AG04450 (cell line): ENCODE results near the gene GFPT1. TPM values are rescaled to one million over a fixed set of nuclear protein-coding genes. Genes with fewer than 3 reads are reported as not detected.

Experiments used
- CTCF ChIA-PET: fragments of 300-600, 350-600 bp; formaldehyde crosslinking; extraction: SDS; loops from one replicate; lab custom pipeline; 2022; ENCODE audit warnings: antibody characterized with exemption, inconsistent platforms; lab: Charles Lee
- POLR2A ChIA-PET: fragments of 350-600 bp; formaldehyde crosslinking; extraction: SDS; loops from one replicate; lab custom pipeline; 2021; ENCODE audit warnings: antibody characterized with exemption, inconsistent platforms; lab: Yijun Ruan, JAX
- DNase-seq: peaks from one replicate; pipeline ENCODE4 v3.0.0-alpha.2; 2011; ENCODE audit warnings: low read depth, low spot score
- H3K27ac ChIP-seq: one replicate; pipeline ENCODE4 v1.5.1; 2012; ENCODE audit warnings: low read depth, low read length, control low read depth
- H3K27me3 ChIP-seq: one replicate; pipeline ENCODE4 v1.6.0; 2012; ENCODE audit warnings: low read length; ENCODE audit not compliant: control insufficient read depth, insufficient read depth
- H3K4me3 ChIP-seq: 2 replicates; pipeline ENCODE4 v1.5.1; 2011; ENCODE audit warnings: mild to moderate bottlenecking, low read depth, low read length, control low read depth
- H3K9me3 ChIP-seq: 2 replicates; pipeline ENCODE4 v1.5.1; 2012; ENCODE audit warnings: low read length; ENCODE audit not compliant: control insufficient read depth, insufficient read depth
- CTCF ChIP-seq: IDR thresholded peaks from 2 replicates; pipeline ENCODE4 v1.5.1; 2011; ENCODE audit warnings: low read depth, low read length, control low read depth, inconsistent platforms
- polyA plus RNA-seq: library from polyadenylated mRNA; depleted of rRNA; stranded (reverse); fragments of >200 nt; gene quantifications from 2 replicates; pipeline ENCODE4 v1.2.3, GENCODE V29; 2011

Gene GFPT1
- polyA plus RNA-seq, 1 experiment = 47.4 TPM

- H3K4me3 ChIP-seq = no peak overlapping the region; the same call in 1 of the 2 replicates
These were observed 79.4 kb downstream of the GFPT1 start for GRCh38 chr2:69307579-69308064.

GRCh38 chr2:69306822-69307578 is 80.0 kb downstream of the GFPT1 start:
- no peak overlapping the region for H3K27ac ChIP-seq
- CTCF ChIA-PET = interaction anchor here (0.6 to 1.8 kb wide), 17 partner anchors 8 to 363 kb away, joined by 3 to 8 read pairs (median 4); partner anchors contain the start of gene ANTXR1
- TF ChIP-seq CTCF = peak; percentile 89
- H3K4me3 ChIP-seq = peak overlapping the region; percentile 56
- H3K27me3 ChIP-seq = no peaks in the 10 kb centered on the region
- peak; percentile 53 for DNase-seq
- H3K9me3 ChIP-seq = peaks cover 6% of the 10 kb centered on the region
- POLR2A ChIA-PET = interaction anchor here (0.7 to 2.1 kb wide), 7 partner anchors 64 to 292 kb away, joined by 3 to 8 read pairs (median 6); no protein-coding TSS in a partner anchor

More at GRCh38 chr2:69307579-69308064, 79.4 kb downstream of the GFPT1 start:
- TF ChIP-seq CTCF = no peak
- ChIA-PET POLR2A (interaction anchor here (1.0 to 2.1 kb wide), 4 partner anchors 111 to 208 kb away, joined by 3 to 8 read pairs (median 5); no protein-coding TSS in a partner anchor), CTCF (interaction anchor here (0.5 to 1.5 kb wide), 7 partner anchors 20 to 293 kb away, joined by 3 to 4 read pairs (median 3); no protein-coding TSS in a partner anchor)
- no peak overlapping the region for H3K27ac ChIP-seq
- peaks cover 6% of the 10 kb centered on the region for H3K9me3 ChIP-seq
- no peak for DNase-seq
- H3K27me3 ChIP-seq = no peaks in the 10 kb centered on the region

- Histone ChIP-seq H3K4me3 (peak overlapping the region; percentile 56), H3K9me3 (peaks cover 6% of the 10 kb centered on the region), H3K27ac (no peak overlapping the region), H3K27me3 (no peaks in the 10 kb centered on the region)
- CTCF ChIA-PET = interaction anchor here (0.6 to 1.8 kb wide), 17 partner anchors 8 to 363 kb away, joined by 3 to 8 read pairs (median 4); partner anchors contain the start of gene ANTXR1
- DNase-seq = no peak
- TF ChIP-seq CTCF = no peak
- POLR2A ChIA-PET = interaction anchor here (0.7 to 2.1 kb wide), 7 partner anchors 64 to 292 kb away, joined by 3 to 8 read pairs (median 6); no protein-coding TSS in a partner anchor
These were observed 80.6 kb downstream of the GFPT1 start for GRCh38 chr2:69306393-69306821.

GRCh38 chr2:69305712-69306392 is 81.2 kb downstream of the GFPT1 start:
- POLR2A ChIA-PET = interaction anchor here (1.2 to 2.1 kb wide), 4 partner anchors 63 to 128 kb away, joined by 3 to 8 read pairs (median 8); no protein-coding TSS in a partner anchor
- H3K9me3 ChIP-seq = peaks cover 6% of the 10 kb centered on the region
- no peak overlapping the region for H3K27ac ChIP-seq

More at GRCh38 chr2:69305712-69306392, 81.2 kb downstream of the GFPT1 start:
- DNase-seq = no peak
- CTCF ChIA-PET = interaction anchor here (0.6 to 1.8 kb wide), 15 partner anchors 9 to 362 kb away, joined by 3 to 8 read pairs (median 4); partner anchors contain the start of gene ANTXR1
- TF ChIP-seq CTCF = no peak
- Histone ChIP-seq H3K27me3 (no peaks in the 10 kb centered on the region), H3K4me3 (no peak overlapping the region)
